ENCODE measurements around the gene ACE2.

ACE2 gene

GRCh38 chrX:15514279-15514678 is 86.5 kb downstream of the ACE2 start:
- no peak for DNase-seq

GRCh38 chrX:15512401-15512965 is 88.3 kb downstream of the ACE2 start:
- DNase-seq = no peak

DNA sequence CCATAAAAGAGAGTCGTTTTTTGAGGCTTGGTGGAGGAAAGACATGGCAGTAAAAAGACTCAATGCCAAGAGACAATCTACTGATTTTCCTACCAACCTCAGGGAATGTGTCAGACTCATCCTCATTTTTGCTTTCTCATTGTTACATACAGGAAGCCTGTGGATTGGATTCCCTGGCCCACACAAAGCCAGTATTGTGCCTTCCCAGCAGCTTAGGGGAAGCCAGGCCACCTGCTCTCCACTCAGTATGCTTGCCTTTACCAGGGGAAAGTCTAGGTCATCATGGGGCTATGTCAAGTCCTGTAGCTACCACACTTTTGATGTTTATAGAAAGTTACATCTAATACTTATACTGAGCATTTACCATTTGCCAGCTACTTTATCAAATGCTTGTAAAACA is 89.2 kb downstream of the ACE2 start:
- DNase-seq = no peak
